SK-N-SH treated with all-trans-retinoic acid at 6 μM for 48 hours (cell line): ENCODE results near the gene SNCB.

Experiments
- ATAC-seq: fragments of 200-7000 bp; cut with Tn5 transposase; 3 replicates; pipeline ENCODE4 v1.9.1; 2020; ENCODE audit warnings: mild to moderate bottlenecking, moderate library complexity
- ARNTL ChIP-seq: fragments of 450-650 bp; formaldehyde crosslinking; IDR thresholded peaks from 2 replicates; pipeline ENCODE4 v1.5.0; 2020; ENCODE audit warnings: low read depth, mild to moderate bottlenecking, moderate library complexity, borderline replicate concordance
- BACH2 ChIP-seq: fragments of 250-450 bp; sonication (Bioruptor Pico); IDR thresholded peaks from 2 replicates; pipeline ENCODE4 v1.9.0; 2021; ENCODE audit warnings: mild to moderate bottlenecking, borderline replicate concordance
- CREB5 ChIP-seq: fragments of 250-450 bp; sonication (Bioruptor Pico); IDR thresholded peaks from 2 replicates; pipeline ENCODE4 v1.5.1; 2020; ENCODE audit warnings: low read depth, mild to moderate bottlenecking, moderate library complexity
- CSDC2 ChIP-seq: fragments of 250-450 bp; sonication (Bioruptor Pico); IDR thresholded peaks from 2 replicates; pipeline ENCODE4 v1.5.0; 2020; ENCODE audit warnings: mild to moderate bottlenecking, moderate library complexity
- CSRNP3 ChIP-seq: fragments of 250-450 bp; sonication (Bioruptor Pico); IDR thresholded peaks from 2 replicates; pipeline ENCODE4 v1.5.1; 2021; ENCODE audit warnings: mild to moderate bottlenecking, moderate library complexity
- ESRRG ChIP-seq: fragments of 250-450 bp; sonication (Bioruptor Pico); IDR thresholded peaks from 2 replicates; pipeline ENCODE4 v1.6.1; 2021; ENCODE audit warnings: mild to moderate bottlenecking
- ISL1 ChIP-seq: fragments of 250-450 bp; sonication (Bioruptor Pico); IDR thresholded peaks from 2 replicates; pipeline ENCODE4 v2.1.2; 2022; ENCODE audit warnings: mild to moderate bottlenecking, moderate library complexity
- OSR1 ChIP-seq: fragments of 250-450 bp; sonication (Bioruptor Pico); IDR thresholded peaks from 2 replicates; pipeline ENCODE4 v1.8.0; 2022; ENCODE audit warnings: moderate library complexity, mild to moderate bottlenecking, inconsistent platforms
- PATZ1 ChIP-seq: fragments of 250-450 bp; sonication (Bioruptor Pico); IDR thresholded peaks from 2 replicates; pipeline ENCODE4 v1.8.0; 2020; ENCODE audit warnings: mild to moderate bottlenecking, moderate library complexity, borderline replicate concordance
- POU6F1 ChIP-seq: fragments of 250-450 bp; sonication (Bioruptor Pico); IDR thresholded peaks from 2 replicates; pipeline ENCODE4 v1.8.0; 2021; ENCODE audit warnings: low read depth, mild to moderate bottlenecking, moderate library complexity, borderline replicate concordance
- PPARA ChIP-seq: fragments of 250-450 bp; sonication (Bioruptor Pico); IDR thresholded peaks from 2 replicates; pipeline ENCODE4 v1.5.0; 2020; ENCODE audit warnings: mild to moderate bottlenecking, borderline replicate concordance
- RARB ChIP-seq: fragments of 250-450 bp; sonication (Bioruptor Pico); IDR thresholded peaks from 2 replicates; pipeline ENCODE4 v1.8.0; 2021; ENCODE audit warnings: mild to moderate bottlenecking, moderate library complexity
- SNAI2 ChIP-seq: fragments of 250-450 bp; sonication (Bioruptor Pico); IDR thresholded peaks from 2 replicates; pipeline ENCODE4 v1.5.0; 2020; ENCODE audit warnings: mild to moderate bottlenecking, moderate library complexity
- TCF4 ChIP-seq: fragments of 250-450 bp; sonication (Bioruptor Pico); IDR thresholded peaks from 2 replicates; pipeline ENCODE4 v1.8.0; 2021; ENCODE audit warnings: mild to moderate bottlenecking, moderate library complexity, borderline replicate concordance
- TOX ChIP-seq: fragments of 250-450 bp; sonication (Bioruptor Pico); IDR thresholded peaks from 2 replicates; pipeline ENCODE4 v1.8.0; 2021; ENCODE audit warnings: mild to moderate bottlenecking, moderate library complexity, borderline replicate concordance
- TSHZ2 ChIP-seq: fragments of 250-450 bp; sonication (Bioruptor Pico); IDR thresholded peaks from 2 replicates; pipeline ENCODE4 v1.5.0; 2020; ENCODE audit warnings: mild to moderate bottlenecking, moderate library complexity
- ZC3H10 ChIP-seq: fragments of 250-450 bp; sonication (Bioruptor Pico); IDR thresholded peaks from 2 replicates; pipeline ENCODE4 v1.5.1; 2021; ENCODE audit warnings: mild to moderate bottlenecking, moderate library complexity
- ZFP3 ChIP-seq: fragments of 250-450 bp; sonication (Bioruptor Pico); IDR thresholded peaks from 2 replicates; pipeline ENCODE4 v1.5.0; 2020; ENCODE audit warnings: mild to moderate bottlenecking, moderate library complexity
- ZFP30 ChIP-seq: fragments of 450-650 bp; formaldehyde crosslinking; IDR thresholded peaks from 2 replicates; pipeline ENCODE4 v1.5.0; 2022; ENCODE audit warnings: mild to moderate bottlenecking, moderate library complexity
- ZNF565 ChIP-seq: fragments of 450-650 bp; formaldehyde crosslinking; conservative IDR thresholded peaks from 2 replicates; pipeline ENCODE4 v1.5.0; 2020; ENCODE audit warnings: low read depth, mild to moderate bottlenecking, moderate library complexity
- ZNF70 ChIP-seq: fragments of 450-650 bp; formaldehyde crosslinking; IDR thresholded peaks from 2 replicates; pipeline ENCODE4 v1.5.0; 2020; ENCODE audit warnings: mild to moderate bottlenecking, moderate library complexity

The SNCB gene

GRCh38 chr5:176644294-176644693 is 14.0 kb upstream of the SNCB start:
- no peak for TF ChIP-seq TCF4 (CRISPR knock-in tag)
- TF ChIP-seq ZFP3 (CRISPR knock-in tag), result no peak
- TF ChIP-seq CSDC2 (CRISPR knock-in tag), result no peak
- no peak for TF ChIP-seq SNAI2
- no peak for TF ChIP-seq OSR1 (CRISPR knock-in tag)
- TF ChIP-seq ZFP30 (CRISPR knock-in tag), result no peak
- TF ChIP-seq CREB5 (CRISPR knock-in tag), result no peak
- TF ChIP-seq ZNF70, result no peak
- TF ChIP-seq BACH2, result no peak
- TF ChIP-seq CSRNP3 (CRISPR knock-in tag), result no peak
- no peak for TF ChIP-seq TOX (CRISPR knock-in tag)
- no peak for TF ChIP-seq RARB (CRISPR knock-in tag)
- TF ChIP-seq PATZ1, result no peak
- no peak for TF ChIP-seq POU6F1 (CRISPR knock-in tag)
- TF ChIP-seq ZC3H10 (CRISPR knock-in tag), result no peak
- TF ChIP-seq TSHZ2 (CRISPR knock-in tag), result no peak
- no peak for TF ChIP-seq ESRRG (CRISPR knock-in tag)
- TF ChIP-seq, all 23 proteins: peak for 0
- ATAC-seq, result no peak

- ATAC-seq, result no peak
- TF ChIP-seq CREB5 (CRISPR knock-in tag) (no peak), ARNTL (CRISPR knock-in tag) (no peak), BACH2 (no peak), CSDC2 (CRISPR knock-in tag) (no peak), ZC3H10 (CRISPR knock-in tag) (no peak), ZFP3 (CRISPR knock-in tag) (no peak), ISL1 (CRISPR knock-in tag) (no peak), PPARA (CRISPR knock-in tag) (no peak), ESRRG (CRISPR knock-in tag) (no peak), SNAI2 (no peak), TOX (CRISPR knock-in tag) (no peak), ZFP30 (CRISPR knock-in tag) (no peak), PATZ1 (no peak), CSRNP3 (CRISPR knock-in tag) (no peak), ZNF565 (CRISPR knock-in tag) (no peak), ZNF70 (no peak), TCF4 (CRISPR knock-in tag) (no peak), RARB (CRISPR knock-in tag) (no peak)
Measured at GRCh38 chr5:176643491-176644219, 13.3 kb upstream of the SNCB start.
